Measurements from ENCODE around the gene ALOXE3. TPM values are rescaled to one million over a fixed set of nuclear protein-coding genes. Genes with fewer than 3 reads are reported as not detected.
A peak's percentile ranks its signal among the peaks of the same experiment; 100 is the strongest.
"Not testable (repeated sequence)": the region's sequence is repeated elsewhere in the genome, so short reads cannot be mapped to it uniquely, and the experiment has no call there.

Gene ALOXE3
- polyA plus RNA-seq, 3 donors, result not detected

GRCh38 chr17:8109661-8110455, 8.5 kb downstream of the ALOXE3 start:
- H3K9ac ChIP-seq (ENCODE audit: insufficient read depth, low read length, poor library complexity, severe bottlenecking), result no peak overlapping the region
- no peak overlapping the region for H3K27ac Mint-ChIP-seq
- H3K36me3 ChIP-seq (replicated peaks in 1 of 2; ENCODE audit: control insufficient read depth in 1 of 2, insufficient read depth in 2 of 2, low read length in 2 of 2), result no peaks in the 10 kb centered on the region
- H2AFZ ChIP-seq (ENCODE audit: insufficient read depth, low read depth, low read length, poor library complexity, severe bottlenecking), result peak overlapping the region; percentile 56
- 12% methylated on average over 50 of the region's 63 CpGs for WGBS (ENCODE audit: insufficient coverage)
- H4K20me1 ChIP-seq (ENCODE audit: insufficient read depth, low read length), result no peaks in the 10 kb centered on the region
- peaks cover 3 to 36% of the 10 kb centered on the region in 2 donors for H3K27me3 ChIP-seq (ENCODE audit: control insufficient read depth in 2 of 2, insufficient read depth in 2 of 2, low read length in 2 of 2)
- H3K79me2 ChIP-seq (ENCODE audit: insufficient read depth, low read length), result no peaks in the 10 kb centered on the region
- peak in 2 of 3 donors; percentile 55 to 57 for DNase-seq
- H3K9me3 ChIP-seq (replicated peaks in 1 of 2; ENCODE audit: control insufficient read depth in 1 of 2, insufficient read depth in 1 of 2, low read length in 2 of 2), result no peaks in the 10 kb centered on the region
- H3K36me3 Mint-ChIP-seq, result no peaks in the 10 kb centered on the region
- H3K27me3 Mint-ChIP-seq (ENCODE audit: low read depth in 3 of 3), result peaks cover 31 to 62% (median 37%) of the 10 kb centered on the region in 3 donors
- H3K4me1 ChIP-seq (ENCODE audit: control insufficient read depth in 1 of 2, insufficient read depth in 2 of 2, low read length in 2 of 2), result peaks cover 9 to 11% of the 10 kb centered on the region in 2 donors
- peaks cover 9% of the 10 kb centered on the region for H3K4me1 Mint-ChIP-seq
- H3K4me3 ChIP-seq (replicated peaks in 1 of 3; ENCODE audit: low read depth in 2 of 3, low read length in 3 of 3), result peak overlapping the region in 1 of 3 experiments; percentile 59
- TF ChIP-seq, protein P1, sequence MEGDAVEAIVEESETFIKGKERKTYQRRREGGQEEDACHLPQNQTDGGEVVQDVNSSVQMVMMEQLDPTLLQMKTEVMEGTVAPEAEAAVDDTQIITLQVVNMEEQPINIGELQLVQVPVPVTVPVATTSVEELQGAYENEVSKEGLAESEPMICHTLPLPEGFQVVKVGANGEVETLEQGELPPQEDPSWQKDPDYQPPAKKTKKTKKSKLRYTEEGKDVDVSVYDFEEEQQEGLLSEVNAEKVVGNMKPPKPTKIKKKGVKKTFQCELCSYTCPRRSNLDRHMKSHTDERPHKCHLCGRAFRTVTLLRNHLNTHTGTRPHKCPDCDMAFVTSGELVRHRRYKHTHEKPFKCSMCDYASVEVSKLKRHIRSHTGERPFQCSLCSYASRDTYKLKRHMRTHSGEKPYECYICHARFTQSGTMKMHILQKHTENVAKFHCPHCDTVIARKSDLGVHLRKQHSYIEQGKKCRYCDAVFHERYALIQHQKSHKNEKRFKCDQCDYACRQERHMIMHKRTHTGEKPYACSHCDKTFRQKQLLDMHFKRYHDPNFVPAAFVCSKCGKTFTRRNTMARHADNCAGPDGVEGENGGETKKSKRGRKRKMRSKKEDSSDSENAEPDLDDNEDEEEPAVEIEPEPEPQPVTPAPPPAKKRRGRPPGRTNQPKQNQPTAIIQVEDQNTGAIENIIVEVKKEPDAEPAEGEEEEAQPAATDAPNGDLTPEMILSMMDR (IDR thresholded peaks at IDR 0.05), result peak; percentile 99
- peak overlapping the region; percentile 67 for H3K4me2 ChIP-seq (replicated peaks; ENCODE audit: extremely low read depth, low read length, poor library complexity, severe bottlenecking)
- H3K4me3 Mint-ChIP-seq, result peak overlapping the region in 1 of 2 donors; percentile 79
- intact Hi-C loops (cut with micrococcal nuclease), result loop anchor here (2.0 to 5.0 kb wide), 2 partner anchors 48 to 49 kb away; no protein-coding TSS in a partner anchor
- peaks cover 0 to 3% (median 1%) of the 10 kb centered on the region in 7 donors for H3K9me3 Mint-ChIP-seq
- no peak overlapping the region for H3K27ac ChIP-seq (ENCODE audit: low read depth in 1 of 2, low read length in 2 of 2)

- H3K36me3 Mint-ChIP-seq, result no peaks in the 10 kb centered on the region
- H2AFZ ChIP-seq (ENCODE audit: insufficient read depth, low read depth, low read length, poor library complexity, severe bottlenecking), result no peak overlapping the region
- TF ChIP-seq, protein P1 (IDR thresholded peaks at IDR 0.05), result no peak
- H4K20me1 ChIP-seq (ENCODE audit: insufficient read depth, low read length), result no peaks in the 10 kb centered on the region
- no peak overlapping the region for H3K9ac ChIP-seq (ENCODE audit: insufficient read depth, low read length, poor library complexity, severe bottlenecking)
- no peak overlapping the region for H3K27ac Mint-ChIP-seq
- no peak overlapping the region for H3K27ac ChIP-seq (ENCODE audit: low read depth in 1 of 2, low read length in 2 of 2)
- 93% methylated on average over 26 of the region's 33 CpGs for WGBS (ENCODE audit: insufficient coverage)
- H3K4me1 Mint-ChIP-seq, result peaks cover 9% of the 10 kb centered on the region
- no peaks in the 10 kb centered on the region for H3K9me3 ChIP-seq (replicated peaks in 1 of 2; ENCODE audit: control insufficient read depth in 1 of 2, insufficient read depth in 1 of 2, low read length in 2 of 2)
- peaks cover 9 to 11% of the 10 kb centered on the region in 2 donors for H3K4me1 ChIP-seq (ENCODE audit: control insufficient read depth in 1 of 2, insufficient read depth in 2 of 2, low read length in 2 of 2)
- H3K4me3 Mint-ChIP-seq, result peak overlapping the region in 1 of 2 donors; percentile 35
- H3K36me3 ChIP-seq (replicated peaks in 1 of 2; ENCODE audit: control insufficient read depth in 1 of 2, insufficient read depth in 2 of 2, low read length in 2 of 2), result no peaks in the 10 kb centered on the region
- no peak overlapping the region for H3K4me2 ChIP-seq (replicated peaks; ENCODE audit: extremely low read depth, low read length, poor library complexity, severe bottlenecking)
- intact Hi-C loops (cut with micrococcal nuclease), result no loop called here
- peaks cover 25 to 55% (median 36%) of the 10 kb centered on the region in 3 donors for H3K27me3 Mint-ChIP-seq (ENCODE audit: low read depth in 3 of 3)
- H3K4me3 ChIP-seq (replicated peaks in 1 of 3; ENCODE audit: low read depth in 2 of 3, low read length in 3 of 3), result no peak overlapping the region
- peaks cover 0 to 29% of the 10 kb centered on the region in 2 donors for H3K27me3 ChIP-seq (ENCODE audit: control insufficient read depth in 2 of 2, insufficient read depth in 2 of 2, low read length in 2 of 2)
- no peak for DNase-seq
- no peaks in the 10 kb centered on the region for H3K79me2 ChIP-seq (ENCODE audit: insufficient read depth, low read length)
- peaks cover 0 to 3% (median 1%) of the 10 kb centered on the region in 7 donors for H3K9me3 Mint-ChIP-seq
Measured at GRCh38 chr17:8108972-8109660, 9.2 kb downstream of the ALOXE3 start.

- H3K9me3 Mint-ChIP-seq; DNase-seq; H3K9me3 ChIP-seq (replicated peaks in 1 of 2; ENCODE audit: control insufficient read depth in 1 of 2, insufficient read depth in 1 of 2, low read length in 2 of 2); H3K79me2 ChIP-seq (ENCODE audit: insufficient read depth, low read length); H3K27ac Mint-ChIP-seq; H3K4me2 ChIP-seq (replicated peaks; ENCODE audit: extremely low read depth, low read length, poor library complexity, severe bottlenecking); H3K9ac ChIP-seq (ENCODE audit: insufficient read depth, low read length, poor library complexity, severe bottlenecking); intact Hi-C loops (cut with micrococcal nuclease); H3K36me3 Mint-ChIP-seq; H3K4me1 Mint-ChIP-seq; H3K4me3 ChIP-seq (replicated peaks in 1 of 3; ENCODE audit: low read depth in 2 of 3, low read length in 3 of 3); H3K4me3 Mint-ChIP-seq; H4K20me1 ChIP-seq (ENCODE audit: insufficient read depth, low read length); H3K27ac ChIP-seq (ENCODE audit: low read depth in 1 of 2, low read length in 2 of 2); H3K36me3 ChIP-seq (replicated peaks in 1 of 2; ENCODE audit: control insufficient read depth in 1 of 2, insufficient read depth in 2 of 2, low read length in 2 of 2); H2AFZ ChIP-seq (ENCODE audit: insufficient read depth, low read depth, low read length, poor library complexity, severe bottlenecking): not testable (repeated sequence)
- WGBS (ENCODE audit: insufficient coverage), result 100% methylated on average over 4 of the region's 4 CpGs
- Histone ChIP-seq H3K4me1 (ENCODE audit: control insufficient read depth in 1 of 2, insufficient read depth in 2 of 2, low read length in 2 of 2) (peaks cover 9 to 11% of the 10 kb centered on the region in 2 donors), H3K27me3 (ENCODE audit: control insufficient read depth in 2 of 2, insufficient read depth in 2 of 2, low read length in 2 of 2) (peaks cover 0 to 22% of the 10 kb centered on the region in 2 donors)
- peaks cover 15 to 39% (median 23%) of the 10 kb centered on the region in 3 donors for H3K27me3 Mint-ChIP-seq (ENCODE audit: low read depth in 3 of 3)
Measured at GRCh38 chr17:8106980-8107379, 11.3 kb downstream of the ALOXE3 start.
